Ectodermal cell (in vitro differentiated cells): ENCODE data around the gene TMEM242.

Experiments used
- H3K27ac ChIP-seq: 2 replicates; pipeline ENCODE4 v1.7.0; 2013; ENCODE audit warnings: mild to moderate bottlenecking, low read depth, low read length; ENCODE audit not compliant: insufficient read depth, poor library complexity, severe bottlenecking
- H3K27me3 ChIP-seq: 2 replicates; pipeline ENCODE4 v1.7.0; 2013; ENCODE audit warnings: mild to moderate bottlenecking, low read length; ENCODE audit not compliant: insufficient read depth, control insufficient read depth, poor library complexity, severe bottlenecking
- H3K36me3 ChIP-seq: one replicate; pipeline ENCODE4 v1.7.0; 2013; ENCODE audit warnings: low read length; ENCODE audit not compliant: control insufficient read depth, insufficient read depth
- H3K4me1 ChIP-seq: one replicate; pipeline ENCODE4 v1.7.0; 2013; ENCODE audit warnings: low read length; ENCODE audit not compliant: control insufficient read depth, insufficient read depth
- H3K4me3 ChIP-seq: 2 replicates; pipeline ENCODE4 v1.7.0; 2013; ENCODE audit warnings: low read depth, low read length, control low read depth; ENCODE audit not compliant: insufficient read depth
- H3K9me3 ChIP-seq: 2 replicates; pipeline ENCODE4 v1.7.0; 2013; ENCODE audit warnings: mild to moderate bottlenecking, low read length, moderate library complexity; ENCODE audit not compliant: control insufficient read depth
- WGBS, 2 experiments: methylation state at CpG; one replicate each; pipeline ENCODE4 v1.1.7; 2013; ENCODE audit warnings: missing lambda C conversion rate in 2 of 2; 5-methylcytosine and 5-hydroxymethylcytosine counted together

Gene TMEM242

GRCh38 chr6:157265635-157266034 is 57.7 kb downstream of the TMEM242 start:
- no peaks in the 10 kb centered on the region for H3K36me3 ChIP-seq
- WGBS, 2 experiments: 83 to 91% methylated on average over 6 of the region's 6 CpGs
- H3K4me1 ChIP-seq: no peaks in the 10 kb centered on the region
- no peak overlapping the region for H3K4me3 ChIP-seq
- H3K27me3 ChIP-seq: no peaks in the 10 kb centered on the region
- no peak overlapping the region for H3K27ac ChIP-seq
- no peaks in the 10 kb centered on the region for H3K9me3 ChIP-seq

- 86 to 88% methylated on average over 11 of the region's 11 CpGs for WGBS, 2 experiments
- Histone ChIP-seq H3K27me3 (no peaks in the 10 kb centered on the region), H3K4me3 (no peak overlapping the region), H3K27ac (no peak overlapping the region), H3K4me1 (no peaks in the 10 kb centered on the region), H3K36me3 (no peaks in the 10 kb centered on the region), H3K9me3 (no peaks in the 10 kb centered on the region)
Observed at GRCh38 chr6:157265186-157265585, 58.1 kb downstream of the TMEM242 start.

DNA sequence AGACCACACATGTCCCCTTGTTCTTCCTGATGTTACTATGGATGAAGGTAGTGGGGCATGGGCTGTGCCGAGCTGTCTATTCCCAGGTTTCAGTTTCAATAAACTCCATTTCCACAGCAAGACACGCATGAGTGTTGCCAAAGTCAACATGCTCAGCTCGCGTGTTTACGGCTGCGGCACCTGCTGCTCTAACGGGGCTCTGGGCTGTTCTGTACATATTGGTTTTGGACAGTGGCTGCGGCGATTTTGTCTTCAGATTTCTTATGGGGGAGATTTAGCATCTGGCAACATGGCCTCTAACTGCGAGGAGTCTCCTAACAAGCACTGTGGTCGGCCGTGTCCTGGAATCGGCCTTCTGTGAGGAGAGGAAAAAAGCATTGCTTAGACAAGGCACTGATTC is 58.6 kb downstream of the TMEM242 start:
- H3K27me3 ChIP-seq: no peaks in the 10 kb centered on the region
- no peaks in the 10 kb centered on the region for H3K4me1 ChIP-seq
- no peak overlapping the region for H3K4me3 ChIP-seq
- no peaks in the 10 kb centered on the region for H3K36me3 ChIP-seq
- H3K27ac ChIP-seq: no peak overlapping the region
- no peaks in the 10 kb centered on the region for H3K9me3 ChIP-seq
- WGBS, 2 experiments: 94 to 95% methylated on average over 13 of the region's 13 CpGs

- 82 to 86% methylated on average over 3 of the region's 3 CpGs for WGBS, 2 experiments
- H3K27ac ChIP-seq: no peak overlapping the region
Observed at GRCh38 chr6:157263881-157264397, 59.4 kb downstream of the TMEM242 start.

DNA sequence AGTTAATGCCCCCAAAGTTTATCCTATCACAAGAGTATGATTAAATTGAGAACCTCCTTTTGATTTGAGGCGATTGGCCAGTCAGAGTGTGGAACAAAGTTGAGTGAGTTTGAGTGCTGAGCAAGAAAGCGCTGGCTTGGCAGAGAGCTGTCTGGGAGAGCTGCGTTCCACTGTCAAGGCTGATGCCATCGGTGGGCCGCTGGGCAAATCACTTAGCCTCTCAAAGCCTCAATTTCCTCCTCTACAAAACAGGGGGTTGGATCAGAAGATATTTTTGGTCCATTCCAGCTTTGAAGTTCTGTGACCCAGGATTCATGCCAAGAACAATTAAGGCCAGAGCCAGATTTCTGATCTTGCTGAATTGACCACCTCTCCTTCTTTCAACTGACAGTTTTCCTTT is 60.2 kb downstream of the TMEM242 start:
- no peaks in the 10 kb centered on the region for H3K27me3 ChIP-seq
- no peak overlapping the region for H3K4me3 ChIP-seq
- 88 to 97% methylated on average over 5 of the region's 5 CpGs for WGBS, 2 experiments
- no peak overlapping the region for H3K27ac ChIP-seq
- H3K36me3 ChIP-seq: no peaks in the 10 kb centered on the region
- H3K4me1 ChIP-seq: no peaks in the 10 kb centered on the region
- H3K9me3 ChIP-seq: no peaks in the 10 kb centered on the region

More at GRCh38 chr6:157263881-157264397, 59.4 kb downstream of the TMEM242 start:
- H3K36me3 ChIP-seq: no peaks in the 10 kb centered on the region
- no peaks in the 10 kb centered on the region for H3K27me3 ChIP-seq
- no peaks in the 10 kb centered on the region for H3K4me1 ChIP-seq
- H3K4me3 ChIP-seq: no peak overlapping the region
- no peaks in the 10 kb centered on the region for H3K9me3 ChIP-seq

GRCh38 chr6:157261606-157262005 is 61.7 kb downstream of the TMEM242 start:
- Histone ChIP-seq H3K27ac (no peak overlapping the region), H3K9me3 (no peaks in the 10 kb centered on the region), H3K36me3 (no peaks in the 10 kb centered on the region), H3K27me3 (no peaks in the 10 kb centered on the region), H3K4me1 (no peaks in the 10 kb centered on the region), H3K4me3 (no peak overlapping the region)
- 93 to 96% methylated on average over 9 of the region's 9 CpGs for WGBS, 2 experiments

DNA sequence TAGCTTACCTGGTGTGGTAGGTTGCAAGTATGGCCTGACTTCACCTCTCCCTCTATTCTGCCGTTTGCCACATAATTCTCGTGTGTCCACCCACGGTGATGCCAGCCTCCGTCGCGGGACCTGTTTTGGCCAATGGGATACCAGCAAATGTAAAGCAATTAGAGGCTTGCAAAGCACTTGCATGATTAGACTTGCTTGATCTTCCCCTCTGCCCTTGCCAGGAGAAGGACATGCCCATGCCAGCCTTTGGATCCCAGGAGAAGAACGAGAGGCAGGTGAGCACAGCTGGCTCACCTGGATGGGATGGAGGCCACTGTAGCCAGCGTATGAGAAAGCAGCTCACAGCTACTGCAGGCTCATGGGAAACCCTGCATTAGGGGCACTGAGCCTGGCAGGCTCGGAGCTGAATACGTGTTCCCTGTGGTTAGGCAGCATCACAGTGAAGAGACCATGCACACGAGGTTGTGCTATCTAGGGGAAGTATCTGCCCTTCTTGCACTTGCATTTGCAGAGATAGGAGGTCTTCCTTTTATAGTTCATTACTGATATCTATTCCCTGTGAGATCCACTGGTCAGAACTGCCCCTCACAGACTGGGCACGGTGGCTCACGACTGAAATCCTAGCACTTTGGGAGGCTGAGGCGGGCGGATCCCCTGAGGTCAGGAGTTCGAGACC is 62.4 kb downstream of the TMEM242 start:
- Histone ChIP-seq H3K27me3 (no peaks in the 10 kb centered on the region), H3K4me1 (no peaks in the 10 kb centered on the region)
- WGBS, 2 experiments: 85 to 87% methylated on average over 16 of the region's 16 CpGs

DNA sequence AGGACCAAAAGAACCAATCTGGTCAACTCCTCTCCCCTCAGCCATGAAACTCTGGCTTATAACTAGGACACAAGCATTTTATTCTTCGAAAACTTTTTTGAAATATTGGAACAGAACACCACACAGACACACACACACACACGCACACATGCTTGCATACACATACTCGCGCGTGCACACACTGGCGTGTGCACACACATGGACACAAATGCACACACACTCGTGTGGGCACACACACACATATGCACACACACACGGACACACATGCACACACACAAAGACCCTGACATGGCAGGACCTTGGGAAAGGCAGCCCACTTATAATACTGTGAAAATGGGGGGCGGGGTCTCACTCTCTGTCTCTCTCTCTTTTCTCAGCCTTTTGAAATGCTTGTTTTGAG is 63.9 kb downstream of the TMEM242 start:
- 87 to 93% methylated on average over 9 of the region's 9 CpGs for WGBS, 2 experiments
- Histone ChIP-seq H3K27ac (no peak overlapping the region), H3K36me3 (no peaks in the 10 kb centered on the region), H3K9me3 (no peaks in the 10 kb centered on the region), H3K27me3 (no peaks in the 10 kb centered on the region), H3K4me1 (no peaks in the 10 kb centered on the region), H3K4me3 (no peak overlapping the region)

More for the DNA sequence above, 62.4 kb downstream of the TMEM242 start:
- no peak overlapping the region for H3K4me3 ChIP-seq
- H3K36me3 ChIP-seq: no peaks in the 10 kb centered on the region
- no peaks in the 10 kb centered on the region for H3K9me3 ChIP-seq
- H3K27ac ChIP-seq: no peak overlapping the region

GRCh38 chr6:157258878-157259277 is 64.4 kb downstream of the TMEM242 start:
- WGBS, 2 experiments: 95 to 98% methylated on average over 11 of the region's 11 CpGs
- H3K27me3 ChIP-seq: no peaks in the 10 kb centered on the region
- no peak overlapping the region for H3K4me3 ChIP-seq
- H3K27ac ChIP-seq: no peak overlapping the region
- no peaks in the 10 kb centered on the region for H3K9me3 ChIP-seq
- no peaks in the 10 kb centered on the region for H3K4me1 ChIP-seq
- H3K36me3 ChIP-seq: no peaks in the 10 kb centered on the region

GRCh38 chr6:157255079-157255478 is 68.2 kb downstream of the TMEM242 start:
- Histone ChIP-seq H3K4me3 (no peak overlapping the region), H3K9me3 (no peaks in the 10 kb centered on the region), H3K36me3 (no peaks in the 10 kb centered on the region), H3K27ac (no peak overlapping the region), H3K27me3 (no peaks in the 10 kb centered on the region), H3K4me1 (no peaks in the 10 kb centered on the region)
- 85 to 89% methylated on average over 3 of the region's 3 CpGs for WGBS, 2 experiments
